Calu3 (cell line): ENCODE data around the gene SLC25A19. TPM values are rescaled to one million over a fixed set of nuclear protein-coding genes. Genes with fewer than 3 reads are reported as not detected.
A peak's percentile ranks its signal among the peaks of the same experiment; 100 is the strongest.

Experiments used
- BruUV-seq: library from RNA; stranded (reverse); fragments of 400-500 nt; replicated peaks from 2 replicates; lab custom pipeline; 2021; lab: Mats Ljungman, UMichigan
- CTCF ChIA-PET: fragments of 300-600 bp; sonication (Branson Sonifier 250); formaldehyde crosslinking; loops from one replicate; lab custom pipeline; 2022; ENCODE audit warnings: antibody characterized with exemption; lab: Charles Lee
- DNase-seq: peaks from one replicate; pipeline ENCODE4 v3.0.0; 2022
- H3K27ac Mint-ChIP-seq: one replicate; pipeline ENCODE4 v1.8.0; 2022; ENCODE audit warnings: mixed read lengths; ENCODE audit not compliant: unreplicated experiment
- H3K27me3 Mint-ChIP-seq: one replicate; pipeline ENCODE4 v1.8.0; 2022; ENCODE audit warnings: mixed read lengths; ENCODE audit not compliant: unreplicated experiment
- H3K36me3 Mint-ChIP-seq: one replicate; pipeline ENCODE4 v1.8.0; 2022; ENCODE audit warnings: mild to moderate bottlenecking, moderate library complexity, mixed read lengths; ENCODE audit not compliant: insufficient read depth, unreplicated experiment
- H3K4me1 Mint-ChIP-seq: one replicate; pipeline ENCODE4 v1.8.0; 2022; ENCODE audit warnings: mild to moderate bottlenecking, low read depth, mixed read lengths; ENCODE audit not compliant: unreplicated experiment
- H3K4me3 Mint-ChIP-seq: one replicate; pipeline ENCODE4 v1.8.0; 2022; ENCODE audit warnings: mild to moderate bottlenecking, low read depth, moderate library complexity, mixed read lengths; ENCODE audit not compliant: unreplicated experiment
- H3K9me3 Mint-ChIP-seq: one replicate; pipeline ENCODE4 v1.8.0; 2022; ENCODE audit warnings: low read depth, mixed read lengths; ENCODE audit not compliant: unreplicated experiment
- intact Hi-C: fragments of 100-400 bp; cut with micrococcal nuclease; formaldehyde crosslinking; loops from one replicate; pipeline ENCODE4 v1.10.0; 2022; ENCODE audit not compliant: unreplicated experiment
- total RNA-seq: library from RNA; stranded (reverse); gene quantifications from 2 replicates; pipeline ENCODE4 v1.2.3, GENCODE V29; 2022
- TF ChIP-seq, protein P1 (sequence below): fragments of 200-600 bp; IDR thresholded peaks from one replicate; pipeline ENCODE4 v1.8.0; 2022; ENCODE audit warnings: antibody characterized with exemption; ENCODE audit not compliant: unreplicated experiment

The SLC25A19 gene
- total RNA-seq, 1 experiment from 2014 or later, result 26.7 TPM

DNA sequence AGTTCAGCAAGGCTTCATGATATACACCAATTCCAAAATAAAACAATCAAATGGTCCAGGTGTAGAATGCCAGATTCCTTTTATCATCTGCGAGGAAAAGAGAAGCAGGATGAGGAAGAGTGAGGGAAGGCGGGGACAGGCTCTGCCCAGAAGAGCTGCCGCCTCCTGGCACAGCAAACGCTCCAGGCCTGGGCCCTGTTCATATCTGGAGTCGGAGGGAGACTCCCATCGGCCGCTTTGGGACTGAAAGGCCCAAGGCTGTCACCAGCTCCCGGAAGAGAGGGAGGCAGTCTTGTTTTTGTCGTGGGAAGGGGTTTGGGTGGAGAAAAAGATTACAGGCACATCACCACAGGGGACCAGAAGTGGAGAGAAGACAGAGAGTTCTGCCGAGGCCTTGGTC, 29.0 kb upstream of the SLC25A19 start:
- Mint-ChIP-seq H3K4me3 (no peak overlapping the region), H3K36me3 (peaks cover 48% of the 10 kb centered on the region), H3K4me1 (no peaks in the 10 kb centered on the region), H3K27me3 (no peaks in the 10 kb centered on the region), H3K9me3 (no peaks in the 10 kb centered on the region), H3K27ac (no peak overlapping the region)
- BruUV-seq, result no TSS peak
- DNase-seq, result no peak
- intact Hi-C loops, result no loop called here
- TF ChIP-seq, protein P1, sequence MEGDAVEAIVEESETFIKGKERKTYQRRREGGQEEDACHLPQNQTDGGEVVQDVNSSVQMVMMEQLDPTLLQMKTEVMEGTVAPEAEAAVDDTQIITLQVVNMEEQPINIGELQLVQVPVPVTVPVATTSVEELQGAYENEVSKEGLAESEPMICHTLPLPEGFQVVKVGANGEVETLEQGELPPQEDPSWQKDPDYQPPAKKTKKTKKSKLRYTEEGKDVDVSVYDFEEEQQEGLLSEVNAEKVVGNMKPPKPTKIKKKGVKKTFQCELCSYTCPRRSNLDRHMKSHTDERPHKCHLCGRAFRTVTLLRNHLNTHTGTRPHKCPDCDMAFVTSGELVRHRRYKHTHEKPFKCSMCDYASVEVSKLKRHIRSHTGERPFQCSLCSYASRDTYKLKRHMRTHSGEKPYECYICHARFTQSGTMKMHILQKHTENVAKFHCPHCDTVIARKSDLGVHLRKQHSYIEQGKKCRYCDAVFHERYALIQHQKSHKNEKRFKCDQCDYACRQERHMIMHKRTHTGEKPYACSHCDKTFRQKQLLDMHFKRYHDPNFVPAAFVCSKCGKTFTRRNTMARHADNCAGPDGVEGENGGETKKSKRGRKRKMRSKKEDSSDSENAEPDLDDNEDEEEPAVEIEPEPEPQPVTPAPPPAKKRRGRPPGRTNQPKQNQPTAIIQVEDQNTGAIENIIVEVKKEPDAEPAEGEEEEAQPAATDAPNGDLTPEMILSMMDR, result no peak
- CTCF ChIA-PET, result no interaction called here

DNA sequence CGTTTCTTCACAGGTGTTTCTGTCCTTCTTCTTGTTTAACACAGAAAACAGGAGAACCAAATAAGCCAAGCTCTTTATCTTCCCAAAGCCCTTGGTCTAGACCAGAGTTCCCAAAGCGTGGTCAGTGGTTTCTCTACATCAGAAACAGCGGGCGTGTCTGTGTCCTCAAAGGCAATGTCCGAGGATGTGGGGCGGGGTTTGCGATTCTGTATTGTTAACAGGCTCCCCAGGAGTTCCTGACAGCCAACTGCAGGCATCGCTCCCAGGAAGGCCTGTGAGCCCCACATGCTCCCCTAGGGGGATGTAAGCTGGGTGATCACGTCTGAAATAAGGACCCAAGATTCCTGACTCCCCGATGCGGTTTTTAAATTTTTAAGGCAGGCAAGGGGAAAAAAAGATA, 28.4 kb upstream of the SLC25A19 start:
- peaks cover 43% of the 10 kb centered on the region for H3K36me3 Mint-ChIP-seq
- intact Hi-C loops, result no loop called here

DNA sequence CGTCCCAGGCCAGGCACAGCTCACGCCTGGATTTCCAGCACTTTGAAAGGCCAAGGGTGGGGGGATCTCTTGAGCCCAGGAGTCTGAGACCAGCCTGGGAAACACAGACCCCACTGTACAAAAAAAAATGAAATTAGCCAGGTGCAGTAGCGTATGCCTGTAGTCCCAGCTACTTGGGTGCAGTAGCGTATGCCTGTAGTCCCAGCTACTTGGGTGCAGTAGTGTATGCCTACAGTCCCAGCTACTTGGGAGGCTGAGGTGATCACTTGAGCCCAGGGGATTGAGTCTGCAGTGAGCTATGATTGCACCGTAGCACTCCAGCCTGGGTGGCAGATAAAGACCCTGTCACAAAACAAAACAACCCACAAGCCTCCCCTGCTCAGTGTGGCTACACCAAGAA, 27.0 kb upstream of the SLC25A19 start:
- H3K9me3 Mint-ChIP-seq, result no peaks in the 10 kb centered on the region
- CTCF ChIA-PET, result interaction anchor here (0.7 kb wide), 1 partner anchor 45 kb away, joined by 3 read pairs; no protein-coding TSS in a partner anchor
- no peak overlapping the region for H3K4me3 Mint-ChIP-seq
- intact Hi-C loops, result no loop called here
- DNase-seq, result no peak
- no peaks in the 10 kb centered on the region for H3K4me1 Mint-ChIP-seq
- H3K36me3 Mint-ChIP-seq, result peaks cover 31% of the 10 kb centered on the region
- H3K27me3 Mint-ChIP-seq, result no peaks in the 10 kb centered on the region
- no TSS peak for BruUV-seq
- TF ChIP-seq, protein P1, result no peak
- H3K27ac Mint-ChIP-seq, result no peak overlapping the region

More for the DNA sequence above, 28.4 kb upstream of the SLC25A19 start:
- Mint-ChIP-seq H3K27ac (no peak overlapping the region), H3K27me3 (no peaks in the 10 kb centered on the region), H3K9me3 (no peaks in the 10 kb centered on the region), H3K4me1 (no peaks in the 10 kb centered on the region), H3K4me3 (no peak overlapping the region)
- CTCF ChIA-PET, result no interaction called here
- BruUV-seq, result no TSS peak
- TF ChIP-seq, protein P1, result no peak
- DNase-seq, result peak; percentile 3

DNA sequence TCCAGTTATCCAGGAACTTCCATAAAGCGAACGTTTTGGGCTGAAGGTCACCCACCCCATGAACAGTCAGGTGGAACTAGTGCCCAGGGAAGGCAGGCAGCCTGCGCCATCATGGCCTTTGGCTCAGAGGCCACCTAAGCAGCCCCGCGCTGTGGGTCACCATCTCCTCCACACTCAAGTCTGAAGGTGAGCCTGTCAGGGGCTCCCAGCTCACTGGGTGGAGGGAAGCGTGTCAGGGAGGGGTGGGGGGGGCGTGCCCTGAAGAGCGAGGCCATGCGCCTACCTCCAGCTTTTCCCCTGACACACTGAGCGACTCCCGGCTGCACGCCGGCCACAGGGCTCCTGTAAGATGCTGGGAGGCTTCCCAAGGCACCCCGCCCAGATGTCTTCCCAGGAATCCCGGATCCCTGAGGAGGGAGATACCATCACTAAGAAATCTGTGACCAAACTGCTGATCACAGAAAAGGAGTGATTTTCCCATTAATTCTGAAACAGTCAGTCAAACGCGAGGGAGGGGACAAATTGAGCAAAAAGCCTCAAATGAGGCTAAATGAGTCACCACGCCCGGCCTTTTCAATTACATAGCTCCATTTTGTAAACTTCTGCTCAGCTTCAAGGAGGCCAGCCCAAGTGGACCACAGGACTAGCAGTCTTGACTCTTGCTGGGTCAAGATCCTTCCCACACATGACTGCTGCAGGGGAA, 26.5 kb upstream of the SLC25A19 start:
- TF ChIP-seq, protein P1, result no peak
- intact Hi-C loops, result no loop called here
- no peaks in the 10 kb centered on the region for H3K4me1 Mint-ChIP-seq
- peaks cover 25% of the 10 kb centered on the region for H3K36me3 Mint-ChIP-seq
- no peak overlapping the region for H3K4me3 Mint-ChIP-seq
- H3K27ac Mint-ChIP-seq, result no peak overlapping the region
- no peaks in the 10 kb centered on the region for H3K9me3 Mint-ChIP-seq
- no TSS peak for BruUV-seq
- no peaks in the 10 kb centered on the region for H3K27me3 Mint-ChIP-seq
- DNase-seq, result no peak
- CTCF ChIA-PET, result interaction anchor here (0.7 kb wide), 1 partner anchor 142 kb away, joined by 5 read pairs; no protein-coding TSS in a partner anchor
